Activated CD8-positive, alpha-beta memory T cell treated with anti-CD3 and anti-CD28 coated beads for 48 hours (primary cell): Measurements from ENCODE around the gene CCNO.
A peak's percentile ranks its signal among the peaks of the same experiment; 100 is the strongest.

Source experiments
- DNase-seq, 3 experiments: peaks; one replicate each; pipeline ENCODE4 v3.0.0-alpha.2; 2020; ENCODE audit warnings: low read depth in 2 of 3, low spot score in 2 of 3

The CCNO gene, protein sequence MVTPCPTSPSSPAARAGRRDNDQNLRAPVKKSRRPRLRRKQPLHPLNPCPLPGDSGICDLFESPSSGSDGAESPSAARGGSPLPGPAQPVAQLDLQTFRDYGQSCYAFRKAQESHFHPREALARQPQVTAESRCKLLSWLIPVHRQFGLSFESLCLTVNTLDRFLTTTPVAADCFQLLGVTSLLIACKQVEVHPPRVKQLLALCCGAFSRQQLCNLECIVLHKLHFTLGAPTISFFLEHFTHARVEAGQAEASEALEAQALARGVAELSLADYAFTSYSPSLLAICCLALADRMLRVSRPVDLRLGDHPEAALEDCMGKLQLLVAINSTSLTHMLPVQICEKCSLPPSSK

DNA sequence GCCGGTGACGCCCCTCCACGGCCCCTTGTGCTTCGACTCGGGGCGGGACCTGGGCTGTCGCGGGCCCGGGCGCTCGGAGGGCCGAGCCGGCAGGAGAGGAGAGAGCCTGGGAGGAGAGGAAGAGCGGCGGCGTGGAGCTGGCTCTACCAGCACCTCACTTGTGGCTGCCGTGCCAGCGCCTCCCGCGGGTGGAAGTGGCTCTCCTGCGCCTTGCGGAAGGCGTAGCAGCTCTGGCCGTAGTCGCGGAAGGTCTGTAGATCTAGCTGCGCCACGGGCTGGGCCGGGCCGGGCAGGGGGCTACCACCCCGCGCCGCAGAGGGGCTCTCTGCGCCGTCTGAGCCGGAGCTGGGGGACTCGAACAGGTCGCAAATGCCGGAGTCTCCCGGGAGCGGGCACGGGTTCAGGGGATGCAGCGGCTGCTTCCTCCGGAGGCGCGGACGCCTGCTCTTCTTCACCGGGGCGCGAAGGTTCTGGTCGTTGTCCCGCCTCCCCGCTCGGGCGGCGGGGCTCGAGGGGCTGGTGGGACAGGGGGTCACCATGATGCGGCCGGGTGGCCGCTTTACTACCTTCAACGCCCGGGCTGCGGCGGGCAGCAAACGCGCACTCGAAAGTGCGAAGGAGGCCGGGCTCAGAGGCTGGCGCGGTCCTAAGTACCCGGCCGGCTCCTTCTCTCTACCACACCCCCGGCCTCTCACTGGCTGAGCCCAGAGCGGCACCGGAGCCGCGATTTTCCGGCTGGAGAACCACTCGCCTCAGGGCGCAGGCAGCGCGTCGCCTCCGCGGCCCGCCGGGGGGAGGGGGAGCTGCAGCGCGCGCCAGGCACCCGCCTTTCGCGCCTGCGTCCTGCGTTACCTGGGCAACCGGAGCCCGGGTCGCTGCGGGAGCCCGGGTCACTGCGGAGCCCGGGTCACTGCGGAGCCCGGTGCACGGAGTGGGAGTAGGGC, at the start of gene CCNO:
Gene CCNO (minus strand): TSS at position 624 of the 944 bp plus-strand sequence. CDS start 85 bp downstream, at position 539.
- peak in 1 of 3 experiments; percentile 42 for DNase-seq

- DNase-seq, result no peak
Observed at GRCh38 chr5:55278778-55279177, 45.4 kb upstream of the CCNO start.

GRCh38 chr5:55276771-55277170, 43.4 kb upstream of the CCNO start:
- no peak for DNase-seq

DNA sequence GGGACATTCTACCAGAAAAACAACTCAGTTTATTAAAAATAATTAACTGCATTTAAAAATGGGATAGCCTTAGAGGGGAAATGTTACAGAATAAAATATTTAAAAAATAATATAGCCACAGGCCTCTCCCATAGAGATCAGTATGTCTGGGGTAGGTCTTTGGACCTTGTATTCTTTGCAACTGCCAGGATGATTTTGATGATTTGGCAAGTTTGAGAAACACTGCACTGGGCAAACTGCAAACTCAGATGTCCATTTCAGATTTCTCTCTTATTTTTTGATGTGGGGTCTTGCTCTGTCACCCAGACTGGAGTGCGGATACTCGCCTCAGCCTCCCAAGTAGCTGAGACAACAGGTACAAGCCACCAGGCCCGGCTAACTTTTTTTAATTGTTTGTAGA, 24.9 kb upstream of the CCNO start:
- no peak for DNase-seq

DNA sequence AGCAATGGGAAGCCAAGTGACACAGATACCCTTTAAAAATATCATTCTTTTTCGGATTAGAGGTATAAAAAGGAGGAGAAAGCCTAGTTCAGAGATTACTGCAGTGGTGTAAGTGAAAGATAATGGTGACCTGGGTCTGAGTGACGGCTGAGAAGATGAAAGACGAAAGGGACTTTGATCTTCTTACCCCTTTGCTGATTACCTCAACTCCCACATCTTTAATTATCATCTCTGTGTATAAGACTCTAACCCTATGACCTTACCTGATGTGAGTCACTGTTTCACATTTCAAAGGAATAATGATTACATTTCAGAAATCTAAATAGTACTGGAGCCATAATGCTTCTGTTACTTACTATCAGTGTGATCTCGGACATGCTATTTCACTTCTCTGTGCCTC, 21.4 kb upstream of the CCNO start:
- no peak for DNase-seq

GRCh38 chr5:55250064-55250463, 16.7 kb upstream of the CCNO start:
- DNase-seq, result no peak

DNA sequence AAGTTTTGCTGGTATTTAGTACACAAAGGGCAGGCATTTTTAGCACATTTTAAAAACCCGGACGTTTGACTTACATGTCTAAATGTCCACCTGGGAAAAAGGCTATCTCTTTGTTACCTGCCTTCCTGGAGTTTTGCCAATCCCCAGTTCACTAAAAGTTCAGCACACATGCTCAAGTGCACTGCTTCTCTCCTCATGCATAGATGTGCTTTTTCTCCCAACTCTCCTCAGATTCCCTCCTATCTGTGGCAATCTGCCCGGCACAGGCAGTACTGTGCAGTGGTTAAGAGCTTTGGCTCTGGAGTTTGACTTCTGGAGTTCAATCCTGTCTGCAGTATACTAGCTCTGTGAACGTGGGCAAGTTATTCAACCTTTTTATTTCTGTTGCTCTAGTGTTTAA, 8.3 kb upstream of the CCNO start:
- DNase-seq, result no peak

DNA sequence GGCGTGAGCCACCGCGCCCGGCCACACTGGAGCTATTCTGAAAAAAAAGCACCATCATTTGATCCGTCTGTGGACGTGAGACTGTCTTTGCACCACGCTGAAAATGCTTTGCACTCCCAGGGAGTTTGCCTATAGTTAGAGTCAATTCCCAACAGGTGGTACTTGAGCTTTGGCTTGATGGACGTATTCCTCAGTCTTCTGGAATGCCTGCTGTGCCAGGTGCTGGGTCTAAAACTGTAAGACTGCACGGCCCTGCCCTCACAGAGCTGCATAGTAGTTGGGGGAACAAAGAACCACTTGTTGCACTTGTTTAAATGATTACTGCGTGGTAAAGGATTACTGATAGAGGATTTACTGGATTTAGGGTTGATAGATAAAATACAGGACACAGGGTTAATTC, 3.4 kb upstream of the CCNO start:
- DNase-seq, result no peak

DNA sequence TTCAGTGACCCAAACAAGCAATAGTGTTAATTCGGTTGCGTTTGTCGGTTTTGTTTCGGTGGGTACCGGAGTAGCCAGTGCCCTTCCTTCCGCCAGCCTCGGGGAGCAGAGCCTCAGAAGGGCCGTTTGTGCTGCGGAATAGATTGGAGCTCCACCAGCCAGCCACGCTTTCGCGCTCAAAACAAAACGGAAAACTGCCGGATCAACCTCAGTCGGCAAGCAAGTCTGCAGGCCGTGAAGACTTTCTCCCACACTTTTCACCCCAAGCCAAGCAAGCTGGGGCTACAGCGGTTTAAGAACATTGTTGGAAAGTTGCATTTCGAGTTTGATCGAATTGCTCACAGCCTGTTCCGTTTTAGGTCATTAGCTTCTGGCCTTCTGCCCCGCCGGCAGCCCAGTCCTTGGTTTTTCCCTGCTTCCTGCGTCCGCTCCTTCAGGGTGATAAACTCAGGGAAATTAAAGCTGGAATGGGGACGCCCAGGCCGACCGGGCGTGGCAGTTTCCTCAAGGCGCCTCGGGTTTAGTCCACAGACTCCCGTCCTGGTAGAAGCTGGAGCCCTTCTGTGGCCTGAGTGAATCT, 803 bp upstream of the CCNO start:
- DNase-seq, result no peak

GRCh38 chr5:55232271-55232984, 980 bp downstream of the CCNO start:
- no peak for DNase-seq

DNA sequence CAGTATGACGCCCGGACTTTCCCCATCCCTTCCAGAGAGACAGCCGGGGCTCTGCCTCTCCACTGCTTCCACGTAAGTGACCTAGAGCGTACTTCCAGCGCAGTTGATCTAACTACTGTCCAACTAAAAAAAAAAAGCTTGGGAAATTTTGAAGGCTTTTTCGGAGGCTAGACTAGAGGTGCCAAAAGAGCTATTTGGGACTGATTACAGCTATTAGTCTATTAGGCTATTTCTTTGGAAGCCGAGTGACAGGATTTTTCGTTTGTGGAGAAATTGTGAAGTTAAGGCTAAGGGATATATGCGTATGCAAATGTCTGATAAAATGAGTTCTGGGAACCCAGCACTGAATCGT, 1.5 kb downstream of the CCNO start:
- no peak for DNase-seq

DNA sequence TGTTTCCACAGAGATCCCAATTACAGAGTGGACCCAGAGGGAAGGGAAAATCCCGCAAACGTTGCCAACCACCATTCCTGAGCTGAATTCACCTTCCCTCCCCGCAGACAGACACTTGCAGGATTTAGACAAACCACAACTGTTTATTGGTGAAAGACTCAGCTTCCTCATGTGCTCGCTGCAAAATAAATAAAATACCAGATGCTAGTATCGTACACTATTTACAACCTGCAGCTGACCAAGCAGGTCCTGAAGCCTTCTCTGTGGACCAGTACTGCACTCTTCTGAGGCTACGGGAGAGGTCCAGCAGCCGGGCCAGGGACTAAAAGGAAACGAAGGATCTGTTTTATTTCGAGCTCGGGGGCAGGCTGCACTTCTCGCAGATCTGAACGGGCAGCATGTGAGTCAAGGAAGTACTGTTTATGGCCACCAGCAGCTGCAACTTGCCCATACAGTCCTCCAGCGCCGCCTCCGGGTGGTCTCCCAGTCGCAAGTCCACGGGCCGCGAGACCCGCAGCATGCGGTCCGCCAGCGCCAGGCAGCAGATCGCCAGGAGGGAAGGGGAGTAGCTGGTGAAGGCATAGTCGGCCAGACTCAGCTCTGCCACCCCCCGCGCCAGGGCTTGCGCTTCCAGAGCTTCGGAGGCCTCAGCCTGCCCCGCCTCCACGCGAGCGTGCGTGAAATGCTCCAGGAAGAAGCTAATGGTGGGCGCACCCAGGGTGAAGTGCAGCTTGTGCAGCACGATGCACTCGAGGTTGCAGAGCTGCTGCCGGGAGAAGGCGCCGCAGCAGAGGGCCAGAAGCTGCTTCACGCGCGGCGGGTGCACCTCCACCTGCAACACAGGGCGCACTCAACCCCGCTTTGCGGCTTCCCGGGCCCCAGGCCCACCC, 2.1 kb downstream of the CCNO start:
- no peak for DNase-seq

- no peak for DNase-seq
Observed at GRCh38 chr5:55230086-55230629, 3.2 kb downstream of the CCNO start.

DNA sequence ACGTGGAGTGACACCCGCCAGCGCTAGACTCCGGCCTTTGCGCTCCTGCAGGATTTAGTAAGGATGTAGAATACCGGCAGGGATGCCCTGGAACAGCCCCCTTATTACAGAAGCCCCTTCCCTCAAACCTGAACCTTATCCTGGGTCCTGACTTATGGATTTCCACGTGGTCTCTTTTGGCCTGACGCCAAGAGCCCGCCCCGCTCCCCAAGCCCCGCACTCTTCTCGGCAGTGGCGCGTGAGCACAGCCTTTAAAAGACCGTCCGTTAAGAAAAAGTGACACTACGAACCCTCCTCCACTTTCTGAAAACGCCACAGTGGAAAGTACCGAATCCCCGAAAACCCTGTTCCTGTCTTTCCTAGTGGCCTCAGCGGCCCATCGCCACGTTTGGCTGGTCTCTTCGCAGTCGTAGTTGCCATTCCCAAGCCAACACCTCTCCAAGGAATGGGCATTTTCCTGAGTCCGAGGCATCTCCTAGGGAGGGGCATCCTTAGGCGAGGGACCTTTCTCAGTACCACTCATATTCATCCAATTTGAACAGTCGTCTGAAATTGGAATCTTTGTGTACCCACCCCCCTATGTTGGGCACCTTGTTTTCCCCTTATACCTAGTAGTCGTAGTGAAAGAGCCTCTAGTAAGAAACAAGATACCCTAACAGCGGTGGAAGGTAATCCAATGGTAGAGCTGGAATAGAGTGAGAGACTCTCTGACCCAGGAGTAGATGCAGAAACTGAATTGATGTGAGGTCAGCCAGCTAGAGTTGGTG, 5.6 kb downstream of the CCNO start:
- DNase-seq, result no peak

- DNase-seq, result peak in 2 of 3 experiments; percentile 43 to 52
Observed at GRCh38 chr5:55226934-55227663, 6.3 kb downstream of the CCNO start, which contains the start of gene MCIDAS. Gene MCIDAS (minus strand): TSS chr5:55227315. CDS start chr5:55227138, 177 bp downstream.

DNA sequence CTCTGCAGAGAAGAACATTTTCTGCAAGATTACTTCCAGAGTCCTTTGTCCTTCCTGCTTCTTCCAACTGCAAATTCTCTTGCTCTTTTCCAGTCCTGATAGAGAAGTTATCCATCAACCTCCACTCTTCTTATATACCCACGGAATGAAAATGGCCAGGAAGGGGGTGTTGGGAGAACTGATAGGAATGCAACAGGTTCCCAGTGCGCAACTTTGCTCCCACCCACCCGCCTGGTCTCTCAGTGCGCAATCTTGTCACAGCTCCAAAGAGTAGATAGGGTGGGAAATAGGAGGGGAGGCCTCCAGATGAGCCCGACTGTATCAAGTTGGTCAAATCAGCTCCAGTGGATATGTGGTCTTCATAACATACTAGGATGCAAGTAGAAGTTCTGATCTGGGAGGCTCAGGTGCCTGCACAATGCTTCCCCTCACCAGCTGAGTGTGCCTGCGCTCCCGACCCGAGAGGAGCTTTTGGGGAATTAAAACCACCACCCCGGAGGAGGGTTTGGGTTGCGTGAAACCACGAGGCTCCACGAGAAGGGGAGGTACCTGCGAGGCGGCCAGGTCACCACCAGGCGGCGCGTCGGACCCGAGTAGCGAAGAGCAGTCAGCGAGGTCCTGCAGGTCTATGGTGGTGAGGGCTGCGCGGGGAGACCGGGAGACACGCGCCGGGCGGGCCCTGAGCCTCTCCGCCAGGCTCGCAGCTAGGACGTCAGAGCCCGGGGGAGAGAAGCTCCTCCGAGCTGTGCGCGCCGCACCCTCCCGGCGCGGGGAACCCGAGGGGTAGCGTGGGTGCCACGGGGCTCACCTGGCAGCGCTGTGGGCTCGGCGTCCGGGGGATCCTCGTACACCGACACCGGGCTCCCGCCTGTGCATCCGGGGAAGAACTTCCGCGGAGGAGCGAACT, 7.1 kb downstream of the CCNO start:
- peak; percentile 51 to 68 (median 57) for DNase-seq

- DNase-seq, result no peak
Observed at GRCh38 chr5:55225346-55225745, 8.1 kb downstream of the CCNO start.
